Lower leg skin (tissue), 3 donors: ENCODE results near the gene WDR75.

ENCODE experiments used
- POLR2A ChIP-seq, 2 donors: fragments of 450-650 bp; IDR thresholded peaks; one replicate each; pipeline ENCODE4 v1.6.1; 2016 to 2017; ENCODE audit warnings: antibody characterized with exemption in 2 of 2, mild to moderate bottlenecking in 1 of 2, moderate library complexity in 1 of 2
- TF ChIP-seq, protein P1 (sequence below), 3 donors: fragments of 450-650 bp; IDR thresholded peaks; one replicate each; pipeline ENCODE4 v1.5.1; 2016; ENCODE audit warnings: antibody characterized with exemption in 3 of 3, mild to moderate bottlenecking in 3 of 3, moderate library complexity in 2 of 3

DNA sequence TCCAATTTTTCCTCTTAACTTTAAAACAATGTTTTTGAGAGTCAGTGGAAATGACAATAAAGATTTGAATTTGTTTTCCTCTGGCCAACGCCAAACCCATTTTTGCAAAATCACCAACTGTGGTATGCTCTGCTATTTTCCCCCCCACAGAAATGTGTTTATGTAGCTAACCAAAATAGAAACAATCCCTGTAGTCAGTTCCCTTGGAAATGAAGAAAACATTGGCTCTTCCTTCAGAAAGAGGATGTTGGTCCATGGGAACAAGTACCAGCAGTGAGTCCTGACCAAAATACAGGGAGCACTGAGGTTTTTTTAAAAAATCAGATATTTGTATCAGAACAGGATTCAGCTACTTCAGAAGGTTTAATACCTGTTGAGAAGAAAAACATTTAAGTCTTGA, 74.0 kb downstream of the WDR75 start:
- TF ChIP-seq, protein P1, sequence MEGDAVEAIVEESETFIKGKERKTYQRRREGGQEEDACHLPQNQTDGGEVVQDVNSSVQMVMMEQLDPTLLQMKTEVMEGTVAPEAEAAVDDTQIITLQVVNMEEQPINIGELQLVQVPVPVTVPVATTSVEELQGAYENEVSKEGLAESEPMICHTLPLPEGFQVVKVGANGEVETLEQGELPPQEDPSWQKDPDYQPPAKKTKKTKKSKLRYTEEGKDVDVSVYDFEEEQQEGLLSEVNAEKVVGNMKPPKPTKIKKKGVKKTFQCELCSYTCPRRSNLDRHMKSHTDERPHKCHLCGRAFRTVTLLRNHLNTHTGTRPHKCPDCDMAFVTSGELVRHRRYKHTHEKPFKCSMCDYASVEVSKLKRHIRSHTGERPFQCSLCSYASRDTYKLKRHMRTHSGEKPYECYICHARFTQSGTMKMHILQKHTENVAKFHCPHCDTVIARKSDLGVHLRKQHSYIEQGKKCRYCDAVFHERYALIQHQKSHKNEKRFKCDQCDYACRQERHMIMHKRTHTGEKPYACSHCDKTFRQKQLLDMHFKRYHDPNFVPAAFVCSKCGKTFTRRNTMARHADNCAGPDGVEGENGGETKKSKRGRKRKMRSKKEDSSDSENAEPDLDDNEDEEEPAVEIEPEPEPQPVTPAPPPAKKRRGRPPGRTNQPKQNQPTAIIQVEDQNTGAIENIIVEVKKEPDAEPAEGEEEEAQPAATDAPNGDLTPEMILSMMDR (IDR thresholded peaks at IDR 0.05) = no peak
- no peak for TF ChIP-seq POLR2A (IDR thresholded peaks at IDR 0.05)
